NCI-H146 treated with DMSO at 0.1 percent for 48 hours (cell line): ENCODE measurements around the gene PTDSS2.
"Not testable (repeated sequence)": the region's sequence is repeated elsewhere in the genome, so short reads cannot be mapped to it uniquely, and the experiment has no call there.

Experiments
- DNase-seq: peaks from one replicate; lab custom pipeline; 2025; ENCODE audit not compliant: unreplicated experiment; lab: John Stamatoyannopoulos, UW

PTDSS2 gene

GRCh38 chr11:503179-503981 is 53.3 kb downstream of the PTDSS2 start:
- DNase-seq, result no peak

GRCh38 chr11:504053-504993 is 54.2 kb downstream of the PTDSS2 start:
- no peak for DNase-seq

- DNase-seq, result no peak
Observed at GRCh38 chr11:504994-505344, 54.9 kb downstream of the PTDSS2 start.

- peak; percentile 72 for DNase-seq
Observed at GRCh38 chr11:506238-506994, 56.3 kb downstream of the PTDSS2 start.

- DNase-seq, result peak; percentile 72
Observed at GRCh38 chr11:506995-507726, 57.1 kb downstream of the PTDSS2 start, which contains the start of gene RNH1. Gene RNH1, minus strand, starts transcription at chr11:507242. Its CDS starts 5,080 bp downstream, at chr11:502162.

- DNase-seq, result no peak
Observed at GRCh38 chr11:507727-508515, 57.8 kb downstream of the PTDSS2 start.

GRCh38 chr11:508956-509355 is 58.9 kb downstream of the PTDSS2 start:
- DNase-seq, result no peak

- DNase-seq, result no peak
Observed at GRCh38 chr11:512761-513595, 62.9 kb downstream of the PTDSS2 start.

GRCh38 chr11:514606-515005 is 64.5 kb downstream of the PTDSS2 start:
- DNase-seq, result no peak

GRCh38 chr11:515131-515530 is 65.1 kb downstream of the PTDSS2 start:
- no peak for DNase-seq

GRCh38 chr11:516400-516799 is 66.3 kb downstream of the PTDSS2 start:
- no peak for DNase-seq

- DNase-seq, result not testable (repeated sequence)
Observed at GRCh38 chr11:516918-517685, 67.0 kb downstream of the PTDSS2 start.

GRCh38 chr11:518463-519202 is 68.6 kb downstream of the PTDSS2 start:
- DNase-seq, result no peak

- no peak for DNase-seq
Observed at GRCh38 chr11:520428-521176, 70.5 kb downstream of the PTDSS2 start.

- DNase-seq, result no peak
Observed at GRCh38 chr11:521177-521688, 71.2 kb downstream of the PTDSS2 start.

- no peak for DNase-seq
Observed at GRCh38 chr11:526192-526591, 76.1 kb downstream of the PTDSS2 start.
